ENCODE data around the gene SPTBN2. TPM values are rescaled to one million over a fixed set of nuclear protein-coding genes. Genes with fewer than 3 reads are reported as not detected.

The SPTBN2 gene
- total and polyA plus RNA-seq, 2 of the 8 experiments (the other 6 are each of a cell fraction or from before 2014, with no cell fraction given), result 19.1 to 69.0 TPM

DNA sequence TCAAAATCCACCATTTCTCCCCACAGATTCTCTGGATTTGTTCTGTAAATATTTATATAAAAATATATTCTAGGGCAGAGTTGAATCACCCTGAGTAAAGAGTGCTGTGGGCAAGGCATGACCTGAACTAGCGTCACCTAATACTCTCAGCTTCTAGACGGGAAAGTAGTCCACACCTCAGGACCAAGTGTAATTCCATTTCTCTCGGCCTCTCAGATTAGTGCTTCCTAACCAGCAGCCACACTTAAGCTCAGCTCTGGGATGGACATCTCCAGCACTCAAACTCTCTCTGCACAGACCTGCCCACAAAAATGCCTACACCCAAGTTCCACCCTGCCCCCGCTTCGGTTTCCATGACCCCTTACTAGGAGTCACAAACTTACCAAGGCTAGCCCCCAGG lies 5.3 kb downstream of the SPTBN2 start:
- no peak overlapping the region for H2BK20ac ChIP-seq (ENCODE audit: low read length)
- ChIA-PET CTCF (ENCODE audit: partially characterized antibody) (interaction anchor here (0.6 to 0.9 kb wide), 2 partner anchors 111 to 648 kb away, joined by 3 to 4 read pairs; no protein-coding TSS in a partner anchor), POLR2A (ENCODE audit: partially characterized antibody) (interaction anchor here (0.6 to 2.2 kb wide), 6 partner anchors 13 to 361 kb away, joined by 3 to 8 read pairs (median 3); partner anchors contain the start of gene RBM14)
- FAIRE-seq (no peak), DNase-seq (ENCODE audit: low read depth in 1 of 2, low spot score in 2 of 2) (no peak)
- H4K91ac ChIP-seq (replicated peaks; ENCODE audit: insufficient read length, low read length), result no peak overlapping the region
- no peak overlapping the region for H3K4ac ChIP-seq (replicated peaks; ENCODE audit: insufficient read length, low read depth, low read length)
- peaks cover 3 to 8% (median 3%) of the 10 kb centered on the region in 4 experiments; a peak in 5 of 8 replicates for H3K36me3 ChIP-seq (ENCODE audit: control insufficient read depth in 2 of 4, insufficient read depth in 4 of 4, low read length in 3 of 4)
- 88% methylated on average over 5 of the region's 5 CpGs; no CpG with 5 or more reads in 1 of the 2 experiments for WGBS, 2 experiments (ENCODE audit: extremely low coverage in 1 of 2, insufficient coverage in 1 of 2, insufficient read length in 1 of 2, insufficient replicate concordance in 2 of 2, low coverage in 1 of 2, low lambda C conversion rate in 2 of 2, missing lambda C conversion rate in 1 of 2)
- H3K79me2 ChIP-seq (ENCODE audit: control insufficient read depth in 1 of 2, insufficient read depth in 2 of 2, low read length in 2 of 2), result peaks cover 0 to 35% of the 10 kb centered on the region in 2 experiments; a peak in 3 of 4 replicates
- no peak overlapping the region for H2BK120ac ChIP-seq (replicated peaks; ENCODE audit: low read depth, low read length)
- no peak overlapping the region for H3K18ac ChIP-seq (ENCODE audit: extremely low read depth, low read length)
- no peaks in the 10 kb centered on the region for H4K20me1 ChIP-seq (replicated peaks in 1 of 2; ENCODE audit: control insufficient read depth in 1 of 2, insufficient read depth in 2 of 2, low read length in 2 of 2)
- H3K4me2 ChIP-seq (ENCODE audit: insufficient read depth in 1 of 2, low read depth in 2 of 2, low read length in 2 of 2), result no peak overlapping the region
- H2AK5ac ChIP-seq (ENCODE audit: low read depth, low read length), result no peak overlapping the region
- no peak overlapping the region for H3K14ac ChIP-seq (ENCODE audit: insufficient read length)
- peaks cover 7% of the 10 kb centered on the region; the same call in 1 of the 2 replicates for H3K23me2 ChIP-seq (ENCODE audit: low read depth, low read length)
- no peak overlapping the region for H2AFZ ChIP-seq (ENCODE audit: low read length)
- no peaks in the 10 kb centered on the region for H3K9me3 ChIP-seq (ENCODE audit: insufficient read depth in 2 of 2, low read depth in 1 of 2, low read length in 1 of 2)
- H2BK5ac ChIP-seq (ENCODE audit: low read depth, low read length), result no peak overlapping the region
- peaks cover 22 to 39% (median 28%) of the 10 kb centered on the region in 4 experiments for H3K4me1 ChIP-seq (replicated peaks in 1 of 4; ENCODE audit: control insufficient read depth in 3 of 4, insufficient read depth in 4 of 4, low read length in 3 of 4)
- H3K4me3 ChIP-seq (ENCODE audit: extremely low read depth in 1 of 4, insufficient read depth in 2 of 4, low read depth in 3 of 4, low read length in 4 of 4), result no peak overlapping the region
- H4K5ac ChIP-seq (ENCODE audit: insufficient read length, low read depth, low read length), result no peak overlapping the region
- H2BK15ac ChIP-seq (ENCODE audit: low read length), result no peak overlapping the region
- H3K27me3 ChIP-seq (replicated peaks in 1 of 4; ENCODE audit: control insufficient read depth in 3 of 4, extremely low read depth in 1 of 4, insufficient read depth in 3 of 4, low read length in 3 of 4), result peaks cover 0 to 15% (median 7%) of the 10 kb centered on the region in 4 experiments; a peak in 5 of 7 replicates
- no peak overlapping the region for H3K9ac ChIP-seq (replicated peaks in 1 of 4; ENCODE audit: extremely low read depth in 1 of 4, low read depth in 3 of 4, low read length in 3 of 4)
- H3K27ac ChIP-seq (ENCODE audit: low read depth, low read length), result no peak overlapping the region
- H3K23ac ChIP-seq (ENCODE audit: insufficient read length), result no peak overlapping the region
- no peak overlapping the region for H3K56ac ChIP-seq (replicated peaks; ENCODE audit: insufficient read length, low read depth, low read length)
- H2BK12ac ChIP-seq (ENCODE audit: low read depth, low read length), result no peak overlapping the region
- peaks cover 13% of the 10 kb centered on the region for H3K79me1 ChIP-seq (ENCODE audit: low read depth, low read length)
- no peak overlapping the region for H4K8ac ChIP-seq (ENCODE audit: extremely low read depth, insufficient read depth, low read length)
- TF ChIP-seq GTF2F1 (IDR thresholded peaks at IDR 0.05; ENCODE audit: borderline replicate concordance, low read depth, low read length), result no peak

Measured in H1 (cell line).